ENCODE measurements around the gene FAF1. TPM values are rescaled to one million over a fixed set of nuclear protein-coding genes. Genes with fewer than 3 reads are reported as not detected.

FAF1 gene
- total and polyA plus RNA-seq, 2 donors (not counting 3 experiments of a cell fraction or from before 2014, with no cell fraction given), result 9.0 to 57.6 TPM

- TF ChIP-seq MYC (IDR thresholded peaks at IDR 0.05; ENCODE audit: low read depth, low read length) (no peak), EZH2 (IDR thresholded peaks at IDR 0.05; ENCODE audit: borderline replicate concordance, low read depth, low read length, severe bottlenecking) (no peak), GATA2 (IDR thresholded peaks at IDR 0.05; ENCODE audit: insufficient read depth, insufficient read length, low read depth, low read length) (no peak), CTCF (IDR thresholded peaks at IDR 0.05; ENCODE audit: extremely low read depth in 1 of 2, insufficient read depth in 1 of 2, low read depth in 1 of 2, low read length in 2 of 2) (no peak)
- no peaks in the 10 kb centered on the region for H3K9me3 ChIP-seq (replicated peaks; ENCODE audit: control insufficient read depth, insufficient read depth, low read length)
- no peak for DNase-seq (ENCODE audit: low read depth, low spot score)
- dilution Hi-C loops (cut with MboI; ENCODE audit: extremely low pct_ligation_motif_present, low sequenced_read_pairs), result no loop called here
- CTCF ChIA-PET, result interaction anchor here (1.5 to 2.1 kb wide), 4 partner anchors 10 to 100 kb away, joined by 4 to 15 read pairs (median 4); partner anchors contain the start of gene FAF1
- POLR2A ChIA-PET, result no interaction called here
- no TSS peak for BruUV-seq (replicated peaks)
- intact Hi-C loops (cut with micrococcal nuclease), result no loop called here
- peaks cover 26% of the 10 kb centered on the region for H3K4me1 ChIP-seq (ENCODE audit: control insufficient read depth, extremely low read depth, insufficient read depth, low read length)
- H3K4me2 ChIP-seq (ENCODE audit: insufficient read depth, low read length), result no peak overlapping the region
- no peak overlapping the region for H2AFZ ChIP-seq (ENCODE audit: low read depth, low read length)
- H3K36me3 ChIP-seq (ENCODE audit: control insufficient read depth in 2 of 2, extremely low read depth in 1 of 2, insufficient read depth in 2 of 2, low read length in 2 of 2), result no peaks in the 10 kb centered on the region
- FAIRE-seq, result no peak
- no peak overlapping the region for H3K4me3 ChIP-seq (replicated peaks in 1 of 3; ENCODE audit: insufficient read depth in 1 of 3, low read depth in 1 of 3, low read length in 3 of 3)
- no peak overlapping the region for H3K9ac ChIP-seq (replicated peaks; ENCODE audit: extremely low read depth, insufficient read depth, low read length)
- no peaks in the 10 kb centered on the region for H3K9me1 ChIP-seq (replicated peaks; ENCODE audit: control insufficient read depth, extremely low read depth, insufficient read depth, low read length)
- H3K27me3 ChIP-seq (ENCODE audit: control insufficient read depth in 2 of 2, insufficient read depth in 2 of 2, low read length in 2 of 2), result no peaks in the 10 kb centered on the region
- no peaks in the 10 kb centered on the region for H4K20me1 ChIP-seq (replicated peaks; ENCODE audit: control insufficient read depth, extremely low read depth, insufficient read depth, low read length)
- peaks cover 35% of the 10 kb centered on the region for H3K79me2 ChIP-seq (ENCODE audit: control insufficient read depth, insufficient read depth, low read length)
- no peak overlapping the region for H3K27ac ChIP-seq (ENCODE audit: insufficient read depth, low read depth, low read length)
Observed at GRCh38 chr1:50973255-50973654, 13.2 kb upstream of the FAF1 start.

GRCh38 chr1:50972766-50973165 lies 12.7 kb upstream of the FAF1 start:
- no peak overlapping the region for H3K27ac ChIP-seq (ENCODE audit: insufficient read depth, low read depth, low read length)
- FAIRE-seq (no peak), DNase-seq (ENCODE audit: low read depth, low spot score) (no peak)
- ChIA-PET CTCF (interaction anchor here (1.0 to 2.1 kb wide), 5 partner anchors 10 to 219 kb away, joined by 3 to 15 read pairs (median 4); partner anchors contain the start of gene FAF1), POLR2A (no interaction called here)
- no TSS peak for BruUV-seq (replicated peaks)
- no peaks in the 10 kb centered on the region for H4K20me1 ChIP-seq (replicated peaks; ENCODE audit: control insufficient read depth, extremely low read depth, insufficient read depth, low read length)
- H3K4me3 ChIP-seq (replicated peaks in 1 of 3; ENCODE audit: insufficient read depth in 1 of 3, low read depth in 1 of 3, low read length in 3 of 3), result no peak overlapping the region
- peak overlapping the region; percentile 23 for H3K4me2 ChIP-seq (ENCODE audit: insufficient read depth, low read length)
- no peaks in the 10 kb centered on the region for H3K9me3 ChIP-seq (replicated peaks; ENCODE audit: control insufficient read depth, insufficient read depth, low read length)
- dilution Hi-C loops (cut with MboI; ENCODE audit: extremely low pct_ligation_motif_present, low sequenced_read_pairs), result no loop called here
- no peaks in the 10 kb centered on the region for H3K9me1 ChIP-seq (replicated peaks; ENCODE audit: control insufficient read depth, extremely low read depth, insufficient read depth, low read length)
- H2AFZ ChIP-seq (ENCODE audit: low read depth, low read length), result no peak overlapping the region
- H3K4me1 ChIP-seq (ENCODE audit: control insufficient read depth, extremely low read depth, insufficient read depth, low read length), result peaks cover 28% of the 10 kb centered on the region
- peaks cover 35% of the 10 kb centered on the region for H3K79me2 ChIP-seq (ENCODE audit: control insufficient read depth, insufficient read depth, low read length)
- TF ChIP-seq GATA2 (IDR thresholded peaks at IDR 0.05; ENCODE audit: insufficient read depth, insufficient read length, low read depth, low read length) (no peak), POLR2AphosphoS5 (IDR thresholded peaks at IDR 0.05; ENCODE audit: insufficient read depth, low read depth, low read length) (no peak), MAX (IDR thresholded peaks at IDR 0.05; ENCODE audit: insufficient read depth, insufficient read length) (no peak), EZH2 (IDR thresholded peaks at IDR 0.05; ENCODE audit: borderline replicate concordance, low read depth, low read length, severe bottlenecking) (no peak), CTCF (IDR thresholded peaks at IDR 0.05; ENCODE audit: extremely low read depth in 1 of 2, insufficient read depth in 1 of 2, low read depth in 1 of 2, low read length in 2 of 2) (no peak), JUN (IDR thresholded peaks at IDR 0.05; ENCODE audit: borderline replicate concordance, insufficient read depth, insufficient read length, low read depth) (no peak), FOS (IDR thresholded peaks at IDR 0.05; ENCODE audit: borderline replicate concordance, insufficient read depth, low read length) (no peak), MYC (IDR thresholded peaks at IDR 0.05; ENCODE audit: low read depth, low read length) (no peak), POLR2A (IDR thresholded peaks at IDR 0.05; ENCODE audit: low read depth, low read length) (no peak)
- intact Hi-C loops (cut with micrococcal nuclease), result no loop called here
- H3K36me3 ChIP-seq (ENCODE audit: control insufficient read depth in 2 of 2, extremely low read depth in 1 of 2, insufficient read depth in 2 of 2, low read length in 2 of 2), result no peaks in the 10 kb centered on the region
- H3K27me3 ChIP-seq (ENCODE audit: control insufficient read depth in 2 of 2, insufficient read depth in 2 of 2, low read length in 2 of 2), result no peaks in the 10 kb centered on the region
- H3K9ac ChIP-seq (replicated peaks; ENCODE audit: extremely low read depth, insufficient read depth, low read length), result no peak overlapping the region
